Esophagus muscularis mucosa (tissue), 4 donors: ENCODE results near the gene ZNF511. TPM values are rescaled to one million over a fixed set of nuclear protein-coding genes. Genes with fewer than 3 reads are reported as not detected.
"Not testable (repeated sequence)": the region's sequence is repeated elsewhere in the genome, so short reads cannot be mapped to it uniquely, and the experiment has no call there.

Experiments
- DNase-seq: peaks from one replicate; pipeline ENCODE4 v3.0.0-alpha.2; 2017; ENCODE audit errors: extremely low spot score
- H3K27ac ChIP-seq, 4 donors: fragments of 200-600 bp; sonication (generic); replicated peaks in 1 of 4; 1 replicate in 3 of 4; 2 replicates in 1 of 4; pipeline ENCODE4 v1.5.1; 2016 to 2019; ENCODE audit warnings: mild to moderate bottlenecking in 1 of 4
- H3K27me3 ChIP-seq, 4 donors: fragments of 200-600 bp; sonication (generic); one replicate each; pipeline versions ENCODE4 v1.5.1 to v1.6.0; 2016 to 2019
- H3K36me3 ChIP-seq, 4 donors: fragments of 200-600 bp; sonication (generic); one replicate each; pipeline ENCODE4 v1.5.1; 2016 to 2019
- H3K4me1 ChIP-seq, 4 donors: fragments of 200-600 bp; sonication (generic); one replicate each; pipeline ENCODE4 v1.5.1; 2016 to 2019
- H3K4me3 ChIP-seq, 4 donors: fragments of 200-600 bp; sonication (generic); 1 replicate in 2 of 4; 2 replicates in 2 of 4; pipeline ENCODE4 v1.5.1; 2016 to 2019; ENCODE audit warnings: mild to moderate bottlenecking in 4 of 4, moderate library complexity in 1 of 4
- H3K9me3 ChIP-seq, 4 donors: fragments of 200-600 bp; sonication (generic); 1 replicate in 3 of 4; 2 replicates in 1 of 4; pipeline ENCODE4 v1.5.1; 2016 to 2019
- EP300 ChIP-seq: sonication (generic); formaldehyde crosslinking; IDR thresholded peaks from one replicate; pipeline ENCODE4 v1.6.1; 2017; ENCODE audit warnings: antibody characterized with exemption
- POLR2A ChIP-seq: fragments of 450-650 bp; IDR thresholded peaks from one replicate; pipeline ENCODE4 v1.6.1; 2017; ENCODE audit warnings: antibody characterized with exemption, moderate library complexity, mild to moderate bottlenecking, low read depth
- POLR2AphosphoS5 ChIP-seq, 2 donors: sonication (generic); formaldehyde crosslinking; IDR thresholded peaks; one replicate each; pipeline ENCODE4 v1.6.1; 2017; ENCODE audit warnings: antibody characterized with exemption in 2 of 2
- WGBS: methylation state at CpG from one replicate; pipeline ENCODE4 v1.1.5; 2018; 5-methylcytosine and 5-hydroxymethylcytosine counted together
- intact Hi-C: fragments of 100-400 bp; cut with DNase I; formaldehyde crosslinking; loops from one replicate; pipeline ENCODE4 v1.15.1; 2023
- total RNA-seq, 4 donors: library from RNA; depleted of rRNA; stranded (reverse); fragments of >200 nt; gene quantifications; one replicate each; pipeline versions ENCODE4 v1.1.0 to v1.2.1, GENCODE V29; 2016
- TF ChIP-seq, protein P1 (sequence below), 3 experiments: fragments of 200-600 bp in 2 of 3; fragments of 450-650 bp in 1 of 3; sonication (generic) in 2 of 3; IDR thresholded peaks; one replicate each; pipeline ENCODE4 v1.5.1; 2017 to 2019; ENCODE audit warnings: antibody characterized with exemption in 3 of 3, mild to moderate bottlenecking in 2 of 3, moderate library complexity in 1 of 3

ZNF511 gene
- total RNA-seq, 4 donors from 2014 or later = 22.9 to 34.8 (median 33.0) TPM

- H3K27ac ChIP-seq = peak overlapping the region in 1 of 4 donors; percentile 10
- 87% methylated on average over 14 of the region's 14 CpGs for WGBS
- no peak for DNase-seq
- no peaks in the 10 kb centered on the region for H3K27me3 ChIP-seq
- no peak for TF ChIP-seq EP300
- no peak for TF ChIP-seq POLR2A
- TF ChIP-seq POLR2AphosphoS5 (IDR thresholded peaks at IDR 0.05) = no peak
- TF ChIP-seq, protein P1, sequence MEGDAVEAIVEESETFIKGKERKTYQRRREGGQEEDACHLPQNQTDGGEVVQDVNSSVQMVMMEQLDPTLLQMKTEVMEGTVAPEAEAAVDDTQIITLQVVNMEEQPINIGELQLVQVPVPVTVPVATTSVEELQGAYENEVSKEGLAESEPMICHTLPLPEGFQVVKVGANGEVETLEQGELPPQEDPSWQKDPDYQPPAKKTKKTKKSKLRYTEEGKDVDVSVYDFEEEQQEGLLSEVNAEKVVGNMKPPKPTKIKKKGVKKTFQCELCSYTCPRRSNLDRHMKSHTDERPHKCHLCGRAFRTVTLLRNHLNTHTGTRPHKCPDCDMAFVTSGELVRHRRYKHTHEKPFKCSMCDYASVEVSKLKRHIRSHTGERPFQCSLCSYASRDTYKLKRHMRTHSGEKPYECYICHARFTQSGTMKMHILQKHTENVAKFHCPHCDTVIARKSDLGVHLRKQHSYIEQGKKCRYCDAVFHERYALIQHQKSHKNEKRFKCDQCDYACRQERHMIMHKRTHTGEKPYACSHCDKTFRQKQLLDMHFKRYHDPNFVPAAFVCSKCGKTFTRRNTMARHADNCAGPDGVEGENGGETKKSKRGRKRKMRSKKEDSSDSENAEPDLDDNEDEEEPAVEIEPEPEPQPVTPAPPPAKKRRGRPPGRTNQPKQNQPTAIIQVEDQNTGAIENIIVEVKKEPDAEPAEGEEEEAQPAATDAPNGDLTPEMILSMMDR (IDR thresholded peaks at IDR 0.05) = no peak
- H3K36me3 ChIP-seq = no peaks in the 10 kb centered on the region
- intact Hi-C loops = no loop called here
- peak overlapping the region in 1 of 4 donors; percentile 78 for H3K4me3 ChIP-seq
- H3K4me1 ChIP-seq = peaks cover 40 to 46% (median 45%) of the 10 kb centered on the region in 4 donors
- no peaks in the 10 kb centered on the region for H3K9me3 ChIP-seq
Observed at GRCh38 chr10:133262696-133263095, 46.0 kb upstream of the ZNF511 start.

DNA sequence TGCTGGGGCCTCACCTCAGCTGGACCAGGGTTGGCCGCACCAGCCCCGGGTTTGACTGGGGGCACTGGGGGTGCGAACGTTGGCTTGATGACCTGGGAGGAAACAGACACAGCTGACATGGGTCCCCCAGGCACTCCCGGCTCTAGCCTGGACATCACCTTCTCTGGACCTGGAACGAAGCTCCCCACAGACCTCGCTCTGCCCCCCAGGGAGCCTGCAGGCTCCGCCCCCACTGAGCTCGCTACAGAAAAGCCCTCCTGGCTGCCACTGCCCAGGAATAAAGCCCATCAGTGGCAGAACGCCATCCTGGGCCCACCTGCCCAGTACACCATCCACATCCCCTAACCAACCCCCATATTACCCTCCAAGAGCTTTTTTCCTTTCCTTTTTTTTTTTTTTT is 45.0 kb upstream of the ZNF511 start:
- Histone ChIP-seq H3K36me3 (peaks cover 0 to 6% (median 0%) of the 10 kb centered on the region in 4 donors), H3K4me1 (peaks cover 30 to 36% (median 35%) of the 10 kb centered on the region in 4 donors), H3K27ac (no peak overlapping the region), H3K27me3 (no peaks in the 10 kb centered on the region), H3K9me3 (no peaks in the 10 kb centered on the region), H3K4me3 (no peak overlapping the region)
- WGBS = 98% methylated on average over 6 of the region's 10 CpGs
- intact Hi-C loops = no loop called here
- DNase-seq = no peak
- no peak for TF ChIP-seq POLR2AphosphoS5 (IDR thresholded peaks at IDR 0.05)
- TF ChIP-seq, protein P1 (IDR thresholded peaks at IDR 0.05) = no peak
- TF ChIP-seq EP300 = no peak
- TF ChIP-seq POLR2A = no peak

DNA sequence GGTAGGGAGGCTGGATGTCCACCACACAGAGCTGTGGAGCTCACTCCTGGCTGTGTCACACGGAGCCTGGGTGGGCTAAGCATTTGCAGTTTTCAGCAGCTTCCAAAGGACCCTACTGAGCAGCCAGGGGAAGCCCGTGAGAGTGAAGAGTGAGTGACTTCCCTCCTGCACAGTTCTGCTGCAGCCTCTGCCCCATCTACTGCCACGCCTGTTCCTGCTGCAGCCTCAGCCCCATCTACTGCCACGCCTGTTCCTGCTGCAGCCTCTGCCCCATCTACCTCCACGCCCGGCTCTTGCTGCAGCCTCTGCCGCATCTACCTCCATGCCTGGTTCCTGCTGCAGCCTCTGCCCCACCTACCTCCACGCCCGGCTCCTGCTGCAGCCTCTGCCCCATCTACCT is 44.3 kb upstream of the ZNF511 start:
- WGBS = 77% methylated on average over 9 of the region's 9 CpGs
- TF ChIP-seq, protein P1 (IDR thresholded peaks at IDR 0.05) = no peak
- TF ChIP-seq POLR2A (no peak), POLR2AphosphoS5 (IDR thresholded peaks at IDR 0.05) (no peak), EP300 (no peak)
- H3K27me3 ChIP-seq = no peaks in the 10 kb centered on the region
- H3K9me3 ChIP-seq = no peaks in the 10 kb centered on the region
- H3K27ac ChIP-seq = no peak overlapping the region
- peaks cover 24 to 28% (median 27%) of the 10 kb centered on the region in 4 donors for H3K4me1 ChIP-seq
- intact Hi-C loops = no loop called here
- no peak for DNase-seq
- H3K36me3 ChIP-seq = peaks cover 0 to 13% (median 0%) of the 10 kb centered on the region in 4 donors
- H3K4me3 ChIP-seq = no peak overlapping the region

DNA sequence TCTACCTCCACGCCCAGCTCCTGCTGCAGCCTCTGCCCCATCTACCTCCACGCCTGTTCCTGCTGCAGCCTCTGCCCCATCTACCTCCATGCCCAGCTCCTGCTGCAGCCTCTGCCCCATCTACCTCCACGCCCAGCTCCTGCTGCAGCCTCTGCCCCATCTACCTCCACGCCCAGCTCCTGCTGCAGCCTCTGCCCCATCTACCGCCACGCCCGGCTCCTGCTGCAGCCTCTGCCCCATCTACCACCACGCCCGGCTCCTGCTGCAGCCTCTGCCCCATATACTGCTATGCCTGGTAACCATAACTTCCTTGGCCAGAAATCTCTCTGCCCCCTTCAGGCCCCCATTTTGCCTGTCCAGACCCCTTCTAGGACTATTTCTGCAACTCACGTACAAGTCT is 43.7 kb upstream of the ZNF511 start:
- H3K4me3 ChIP-seq, DNase-seq, H3K27ac ChIP-seq, H3K27me3 ChIP-seq, H3K9me3 ChIP-seq, intact Hi-C loops: not testable (repeated sequence)
- peaks cover 20 to 22% (median 21%) of the 10 kb centered on the region in 4 donors for H3K4me1 ChIP-seq
- 80% methylated on average over 9 of the region's 10 CpGs for WGBS
- peaks cover 0 to 19% (median 0%) of the 10 kb centered on the region in 4 donors for H3K36me3 ChIP-seq

GRCh38 chr10:133266056-133266795 is 42.5 kb upstream of the ZNF511 start:
- intact Hi-C loops = no loop called here
- Histone ChIP-seq H3K4me1 (peaks cover 9 to 12% (median 11%) of the 10 kb centered on the region in 4 donors), H3K4me3 (no peak overlapping the region), H3K36me3 (peaks cover 0 to 31% (median 5%) of the 10 kb centered on the region in 4 donors), H3K9me3 (no peaks in the 10 kb centered on the region), H3K27ac (no peak overlapping the region), H3K27me3 (no peaks in the 10 kb centered on the region)
- no peak for TF ChIP-seq EP300
- no peak for TF ChIP-seq POLR2AphosphoS5 (IDR thresholded peaks at IDR 0.05)
- no peak for TF ChIP-seq POLR2A
- TF ChIP-seq, protein P1 (IDR thresholded peaks at IDR 0.05) = no peak
- DNase-seq = no peak
- WGBS = 98% methylated on average over 12 of the region's 21 CpGs
